ENCODE results near the gene CDYL.

CDYL gene

GRCh38 chr6:4983322-4983721, 207.1 kb downstream of the CDYL start:
- no peak for ATAC-seq (ENCODE audit: low read depth)
- peaks cover 5% of the 10 kb centered on the region for H3K9me3 ChIP-seq (ENCODE audit: severe bottlenecking)
- H3K4me3 ChIP-seq (ENCODE audit: severe bottlenecking) = no peak overlapping the region
- no peaks in the 10 kb centered on the region for H3K36me3 ChIP-seq (ENCODE audit: low read depth)
- no peaks in the 10 kb centered on the region for H3K27me3 ChIP-seq (ENCODE audit: insufficient read depth, poor library complexity, severe bottlenecking)
- DNase-seq (ENCODE audit: low spot score) = no peak
- no peaks in the 10 kb centered on the region for H3K4me1 ChIP-seq (ENCODE audit: insufficient read depth, poor library complexity, severe bottlenecking)
- no peak for TF ChIP-seq CTCF (IDR thresholded peaks at IDR 0.05; ENCODE audit: poor library complexity, severe bottlenecking)
- no peak overlapping the region for H3K27ac ChIP-seq (ENCODE audit: poor library complexity, severe bottlenecking)

- H3K27ac ChIP-seq (ENCODE audit: poor library complexity, severe bottlenecking) = no peak overlapping the region
- no peaks in the 10 kb centered on the region for H3K36me3 ChIP-seq (ENCODE audit: low read depth)
- no peak for ATAC-seq (ENCODE audit: low read depth)
- H3K9me3 ChIP-seq (ENCODE audit: severe bottlenecking) = no peaks in the 10 kb centered on the region
- no peaks in the 10 kb centered on the region for H3K4me1 ChIP-seq (ENCODE audit: insufficient read depth, poor library complexity, severe bottlenecking)
- no peak for TF ChIP-seq CTCF (IDR thresholded peaks at IDR 0.05; ENCODE audit: poor library complexity, severe bottlenecking)
- no peaks in the 10 kb centered on the region for H3K27me3 ChIP-seq (ENCODE audit: insufficient read depth, poor library complexity, severe bottlenecking)
- no peak overlapping the region for H3K4me3 ChIP-seq (ENCODE audit: severe bottlenecking)
- no peak for DNase-seq (ENCODE audit: low spot score)
These were observed 210.8 kb downstream of the CDYL start for GRCh38 chr6:4986999-4987398.

- Histone ChIP-seq H3K9me3 (ENCODE audit: severe bottlenecking) (no peaks in the 10 kb centered on the region), H3K36me3 (ENCODE audit: low read depth) (peaks cover under 1% of the 10 kb centered on the region; the same call in 1 of the 2 replicates), H3K4me3 (ENCODE audit: severe bottlenecking) (no peak overlapping the region), H3K27ac (ENCODE audit: poor library complexity, severe bottlenecking) (no peak overlapping the region), H3K27me3 (ENCODE audit: insufficient read depth, poor library complexity, severe bottlenecking) (no peaks in the 10 kb centered on the region), H3K4me1 (ENCODE audit: insufficient read depth, poor library complexity, severe bottlenecking) (no peaks in the 10 kb centered on the region)
- TF ChIP-seq CTCF (IDR thresholded peaks at IDR 0.05; ENCODE audit: poor library complexity, severe bottlenecking) = no peak
- ATAC-seq (ENCODE audit: low read depth) (no peak), DNase-seq (ENCODE audit: low spot score) (no peak)
These were observed 211.2 kb downstream of the CDYL start for GRCh38 chr6:4987432-4987831.

GRCh38 chr6:4994741-4995140, 218.5 kb downstream of the CDYL start:
- Histone ChIP-seq H3K9me3 (ENCODE audit: severe bottlenecking) (no peaks in the 10 kb centered on the region), H3K27me3 (ENCODE audit: insufficient read depth, poor library complexity, severe bottlenecking) (no peaks in the 10 kb centered on the region), H3K27ac (ENCODE audit: poor library complexity, severe bottlenecking) (no peak overlapping the region), H3K4me3 (ENCODE audit: severe bottlenecking) (no peak overlapping the region), H3K4me1 (ENCODE audit: insufficient read depth, poor library complexity, severe bottlenecking) (no peaks in the 10 kb centered on the region), H3K36me3 (ENCODE audit: low read depth) (peaks cover 23% of the 10 kb centered on the region)
- ATAC-seq (ENCODE audit: low read depth) (no peak), DNase-seq (ENCODE audit: low spot score) (no peak)
- TF ChIP-seq CTCF (IDR thresholded peaks at IDR 0.05; ENCODE audit: poor library complexity, severe bottlenecking) = no peak

GRCh38 chr6:4997862-4998261, 221.7 kb downstream of the CDYL start:
- ATAC-seq (ENCODE audit: low read depth) = no peak
- peaks cover 22% of the 10 kb centered on the region for H3K36me3 ChIP-seq (ENCODE audit: low read depth)

More at GRCh38 chr6:4997862-4998261, 221.7 kb downstream of the CDYL start:
- H3K27ac ChIP-seq (ENCODE audit: poor library complexity, severe bottlenecking) = no peak overlapping the region
- H3K4me3 ChIP-seq (ENCODE audit: severe bottlenecking) = no peak overlapping the region
- no peaks in the 10 kb centered on the region for H3K27me3 ChIP-seq (ENCODE audit: insufficient read depth, poor library complexity, severe bottlenecking)
- TF ChIP-seq CTCF (IDR thresholded peaks at IDR 0.05; ENCODE audit: poor library complexity, severe bottlenecking) = no peak
- no peaks in the 10 kb centered on the region for H3K4me1 ChIP-seq (ENCODE audit: insufficient read depth, poor library complexity, severe bottlenecking)
- no peaks in the 10 kb centered on the region for H3K9me3 ChIP-seq (ENCODE audit: severe bottlenecking)
- no peak for DNase-seq (ENCODE audit: low spot score)
